Posterior vena cava (tissue), 2 donors: Measurements from ENCODE around the gene IL1RAPL1. TPM values are rescaled to one million over a fixed set of nuclear protein-coding genes. Genes with fewer than 3 reads are reported as not detected.

Experiments used
- DNase-seq: peaks from one replicate; pipeline ENCODE4 v3.0.0-alpha.2; 2020; ENCODE audit warnings: low spot score
- intact Hi-C, 2 donors: fragments of 100-400 bp; cut with DNase I; formaldehyde crosslinking; loops; one replicate each; pipeline versions ENCODE4 v1.14.1 to v1.14.2; 2022 to 2023
- microRNA-seq, 2 donors: library from miRNA; unstranded; fragments of <30 nt; microRNA quantifications; one replicate each; pipeline ENCODE4 v1.2.0, GENCODE V29; 2020 to 2021; ENCODE audit warnings: borderline microRNAs expressed in 2 of 2
- total RNA-seq, 2 donors: library from RNA; stranded (reverse); fragmentation: NEBNext Ultra II Directional; extraction: Animal tissue kit (Norgen Biotek cat#: 25700); gene quantifications; one replicate each; pipeline ENCODE4 v1.2.1, GENCODE V29; 2021
- donor health status: DM: yes; HTN: yes; CAD: no.
- donor health status: DM: yes; HTN: yes; CAD: no.

Gene IL1RAPL1
- total RNA-seq, 2 donors from 2014 or later: 0.10 TPM; not detected in 1

- intact Hi-C loops: no loop called here
- no peak for DNase-seq
These were observed 1418.6 kb downstream of the IL1RAPL1 start for GRCh38 chrX:30005813-30006212.

Small RNA genes within 50 kb of the gene (microRNA-seq; reads per million reads assigned to microRNA genes)
- 0 reads per million in 2 donors for gene MIR4666B
